GM21528 (cell line): ENCODE data around the gene TWIST1.

ENCODE experiments used
- ATAC-seq: cut with Tn5 transposase; IDR thresholded peaks from one replicate; pipeline ENCODE4 v1.9.1; 2021; ENCODE audit warnings: mild to moderate bottlenecking, moderate library complexity; ENCODE audit not compliant: unreplicated experiment, low FRiP score

Gene TWIST1

GRCh38 chr7:19097165-19098055 lies 20.0 kb downstream of the TWIST1 start:
- ATAC-seq: no peak

GRCh38 chr7:19095353-19095860 lies 22.0 kb downstream of the TWIST1 start:
- no peak for ATAC-seq

- no peak for ATAC-seq
These were observed 22.7 kb downstream of the TWIST1 start for GRCh38 chr7:19094598-19095352.

GRCh38 chr7:19094138-19094537 lies 23.3 kb downstream of the TWIST1 start:
- ATAC-seq: no peak

- ATAC-seq: no peak
These were observed 25.8 kb downstream of the TWIST1 start for GRCh38 chr7:19091550-19092200.

- no peak for ATAC-seq
These were observed 26.9 kb downstream of the TWIST1 start for GRCh38 chr7:19090526-19090925.

- no peak for ATAC-seq
These were observed 27.6 kb downstream of the TWIST1 start for GRCh38 chr7:19089797-19090196.

GRCh38 chr7:19089378-19089777 lies 28.1 kb downstream of the TWIST1 start:
- no peak for ATAC-seq

GRCh38 chr7:19080093-19080492 lies 37.3 kb downstream of the TWIST1 start:
- no peak for ATAC-seq

- ATAC-seq: no peak
These were observed 38.4 kb downstream of the TWIST1 start for GRCh38 chr7:19079066-19079465.

GRCh38 chr7:19069842-19070241 lies 47.6 kb downstream of the TWIST1 start:
- ATAC-seq: no peak

- ATAC-seq: no peak
These were observed 51.3 kb downstream of the TWIST1 start for GRCh38 chr7:19066170-19066569.
